ENCODE measurements around the gene SCNN1G.

GRCh38 chr16:23160574-23160973 is 22.0 kb upstream of the SCNN1G start:
- no peak for TF ChIP-seq CTCF (IDR thresholded peaks at IDR 0.05)
- TF ChIP-seq EZH2 (IDR thresholded peaks at IDR 0.05): no peak
- no peak for TF ChIP-seq EZH2phosphoT487 (IDR thresholded peaks at IDR 0.05)

All from neural progenitor cell (in vitro differentiated cells).